Measurements from ENCODE around the gene SMAD3.

The SMAD3 gene

GRCh38 chr15:67199881-67200763 lies 134.7 kb downstream of the SMAD3 start:
- no peak for DNase-seq (ENCODE audit: low read depth)

GRCh38 chr15:67201136-67201535 lies 135.7 kb downstream of the SMAD3 start:
- no peak for DNase-seq (ENCODE audit: low read depth)

GRCh38 chr15:67202091-67202490 lies 136.7 kb downstream of the SMAD3 start:
- DNase-seq (ENCODE audit: low read depth), result no peak

GRCh38 chr15:67202991-67203390 lies 137.6 kb downstream of the SMAD3 start:
- no peak for DNase-seq (ENCODE audit: low read depth)

GRCh38 chr15:67207555-67208207 lies 142.3 kb downstream of the SMAD3 start:
- DNase-seq (ENCODE audit: low read depth), result no peak

GRCh38 chr15:67208396-67208795 lies 143.0 kb downstream of the SMAD3 start:
- no peak for DNase-seq (ENCODE audit: low read depth)

GRCh38 chr15:67210555-67211168 lies 145.3 kb downstream of the SMAD3 start:
- no peak for DNase-seq (ENCODE audit: low read depth)

GRCh38 chr15:67212684-67213367 lies 147.4 kb downstream of the SMAD3 start:
- no peak for DNase-seq (ENCODE audit: low read depth)

GRCh38 chr15:67215102-67215501 lies 149.7 kb downstream of the SMAD3 start:
- no peak for DNase-seq (ENCODE audit: low read depth)

GRCh38 chr15:67216859-67217258 lies 151.5 kb downstream of the SMAD3 start:
- DNase-seq (ENCODE audit: low read depth), result no peak

GRCh38 chr15:67218428-67218827 lies 153.0 kb downstream of the SMAD3 start:
- DNase-seq (ENCODE audit: low read depth), result no peak

- no peak for DNase-seq (ENCODE audit: low read depth)
Observed at GRCh38 chr15:67219288-67219687, 153.9 kb downstream of the SMAD3 start.

- no peak for DNase-seq (ENCODE audit: low read depth)
Observed at GRCh38 chr15:67224889-67225288, 159.5 kb downstream of the SMAD3 start.

- DNase-seq (ENCODE audit: low read depth), result peak; percentile 6
Observed at GRCh38 chr15:67225336-67225735, 159.9 kb downstream of the SMAD3 start.

GRCh38 chr15:67227431-67227830 lies 162.0 kb downstream of the SMAD3 start:
- DNase-seq (ENCODE audit: low read depth), result no peak

- DNase-seq (ENCODE audit: low read depth), result no peak
Observed at GRCh38 chr15:67227846-67228245, 162.4 kb downstream of the SMAD3 start.

- no peak for DNase-seq (ENCODE audit: low read depth)
Observed at GRCh38 chr15:67228286-67228685, 162.9 kb downstream of the SMAD3 start.

GRCh38 chr15:67230504-67230903 lies 165.1 kb downstream of the SMAD3 start:
- no peak for DNase-seq (ENCODE audit: low read depth)

- no peak for DNase-seq (ENCODE audit: low read depth)
Observed at GRCh38 chr15:67232591-67232990, 167.2 kb downstream of the SMAD3 start.

- no peak for DNase-seq (ENCODE audit: low read depth)
Observed at GRCh38 chr15:67240235-67241131, 175.1 kb downstream of the SMAD3 start.

- no peak for DNase-seq (ENCODE audit: low read depth)
Observed at GRCh38 chr15:67241132-67241855, 175.9 kb downstream of the SMAD3 start.
